Measurements from ENCODE around the gene SUSD5. TPM values are rescaled to one million over a fixed set of nuclear protein-coding genes. Genes with fewer than 3 reads are reported as not detected.

SUSD5 gene
- total RNA-seq, 4 donors from 2014 or later, result 0.55 to 2.2 (median 1.1) TPM

DNA sequence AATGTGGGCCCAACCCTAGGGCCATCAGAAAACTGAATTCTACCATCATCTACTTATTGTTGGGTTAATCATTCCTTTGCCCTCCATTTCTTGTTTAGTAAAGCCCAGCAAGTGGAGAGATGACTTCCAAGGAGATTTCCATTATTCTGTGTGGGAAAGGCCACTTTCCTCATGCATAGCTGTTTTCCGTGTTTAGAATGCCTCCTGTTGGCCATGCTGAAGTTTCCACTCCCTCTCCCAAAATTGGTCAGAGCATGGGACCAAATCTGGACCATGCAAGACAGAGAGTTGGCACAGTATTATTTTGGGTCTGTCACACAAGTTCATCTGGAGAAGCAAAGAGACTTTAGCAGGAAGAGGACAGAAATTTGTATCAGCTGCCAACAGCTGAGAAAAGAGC, 15.3 kb upstream of the SUSD5 start:
- H3K27me3 ChIP-seq, result no peaks in the 10 kb centered on the region
- ATAC-seq (no peak), DNase-seq (no peak)
- intact Hi-C loops (cut with DNase I; ENCODE audit: low total_unique reads), result no loop called here
- H3K4me1 ChIP-seq, result no peaks in the 10 kb centered on the region
- H3K36me3 ChIP-seq, result no peaks in the 10 kb centered on the region
- TF ChIP-seq, protein P1, sequence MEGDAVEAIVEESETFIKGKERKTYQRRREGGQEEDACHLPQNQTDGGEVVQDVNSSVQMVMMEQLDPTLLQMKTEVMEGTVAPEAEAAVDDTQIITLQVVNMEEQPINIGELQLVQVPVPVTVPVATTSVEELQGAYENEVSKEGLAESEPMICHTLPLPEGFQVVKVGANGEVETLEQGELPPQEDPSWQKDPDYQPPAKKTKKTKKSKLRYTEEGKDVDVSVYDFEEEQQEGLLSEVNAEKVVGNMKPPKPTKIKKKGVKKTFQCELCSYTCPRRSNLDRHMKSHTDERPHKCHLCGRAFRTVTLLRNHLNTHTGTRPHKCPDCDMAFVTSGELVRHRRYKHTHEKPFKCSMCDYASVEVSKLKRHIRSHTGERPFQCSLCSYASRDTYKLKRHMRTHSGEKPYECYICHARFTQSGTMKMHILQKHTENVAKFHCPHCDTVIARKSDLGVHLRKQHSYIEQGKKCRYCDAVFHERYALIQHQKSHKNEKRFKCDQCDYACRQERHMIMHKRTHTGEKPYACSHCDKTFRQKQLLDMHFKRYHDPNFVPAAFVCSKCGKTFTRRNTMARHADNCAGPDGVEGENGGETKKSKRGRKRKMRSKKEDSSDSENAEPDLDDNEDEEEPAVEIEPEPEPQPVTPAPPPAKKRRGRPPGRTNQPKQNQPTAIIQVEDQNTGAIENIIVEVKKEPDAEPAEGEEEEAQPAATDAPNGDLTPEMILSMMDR (IDR thresholded peaks at IDR 0.05 in 4 of 5, conservative IDR thresholded peaks at IDR 0.05 in 1 of 5), result no peak
- TF ChIP-seq POLR2A (IDR thresholded peaks at IDR 0.05), result no peak
- H3K4me3 ChIP-seq, result no peak overlapping the region
- in situ Hi-C loops (cut with MboI; ENCODE audit: low sequenced_read_pairs in 4 of 4), result no loop called here
- no peak overlapping the region for H3K27ac ChIP-seq
- H3K9me3 ChIP-seq, result no peaks in the 10 kb centered on the region

DNA sequence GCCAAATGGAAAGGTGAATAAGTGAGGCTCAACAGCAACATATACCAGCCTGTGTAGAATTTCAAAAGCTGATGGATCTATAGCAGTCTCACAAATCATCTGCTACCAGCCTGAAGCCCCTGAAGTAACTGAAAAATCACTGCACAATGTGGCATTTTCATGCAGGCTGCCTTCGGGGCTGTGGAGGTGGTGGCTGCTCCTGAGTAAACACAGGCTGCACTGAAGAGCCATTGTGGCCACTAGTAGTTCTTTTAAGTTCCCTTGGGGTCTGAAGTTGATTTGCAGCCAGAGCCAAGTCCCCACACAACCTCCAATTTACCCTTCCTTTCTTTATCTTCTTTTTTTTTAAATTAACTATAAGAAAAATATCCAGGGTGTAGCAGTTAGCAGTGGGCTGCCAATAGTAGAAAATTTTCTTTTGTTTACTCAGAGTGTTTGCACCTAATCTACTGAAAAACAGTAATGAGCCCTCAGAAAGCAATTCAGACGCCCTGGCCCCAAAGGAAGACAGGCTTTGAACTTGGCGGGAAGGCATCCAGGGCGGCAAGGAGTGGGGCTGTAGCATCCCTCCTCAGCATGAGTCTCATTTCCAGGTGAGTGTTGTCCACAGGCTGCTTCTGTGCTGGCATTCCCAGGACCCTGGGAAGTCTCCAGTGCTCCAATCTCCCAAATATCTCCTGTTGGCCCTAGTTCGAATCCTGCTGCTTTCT, 13.3 kb upstream of the SUSD5 start:
- DNase-seq (no peak), ATAC-seq (no peak)
- no peaks in the 10 kb centered on the region for H3K36me3 ChIP-seq
- H3K4me1 ChIP-seq, result no peaks in the 10 kb centered on the region
- H3K27ac ChIP-seq, result no peak overlapping the region
- H3K9me3 ChIP-seq, result no peaks in the 10 kb centered on the region
- no peaks in the 10 kb centered on the region for H3K27me3 ChIP-seq
- no peak for TF ChIP-seq POLR2A (IDR thresholded peaks at IDR 0.05)
- TF ChIP-seq, protein P1 (IDR thresholded peaks at IDR 0.05 in 4 of 5, conservative IDR thresholded peaks at IDR 0.05 in 1 of 5), result no peak
- in situ Hi-C loops (cut with MboI; ENCODE audit: low sequenced_read_pairs in 4 of 4) (no loop called here), intact Hi-C loops (cut with DNase I; ENCODE audit: low total_unique reads) (no loop called here)
- no peak overlapping the region for H3K4me3 ChIP-seq

DNA sequence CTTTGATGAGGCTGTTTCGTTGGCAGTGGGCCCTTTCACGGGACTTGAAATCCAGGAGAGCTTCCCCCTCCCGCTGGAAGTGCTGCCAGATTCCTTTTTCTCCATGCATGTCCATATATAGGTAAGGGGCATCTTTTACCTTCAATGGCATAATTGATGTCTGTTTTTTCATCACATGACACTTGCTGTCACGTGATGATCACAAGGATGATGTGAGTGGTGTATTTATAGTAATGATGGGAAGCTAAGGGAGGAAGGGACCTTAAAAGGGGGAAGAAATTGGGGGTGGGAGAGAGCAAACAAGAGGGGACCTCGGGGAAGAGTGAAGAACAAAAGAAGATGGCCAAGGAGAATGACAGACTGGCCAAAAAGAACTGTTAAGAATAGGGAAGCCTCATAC, 11.3 kb upstream of the SUSD5 start:
- TF ChIP-seq POLR2A (IDR thresholded peaks at IDR 0.05), result no peak
- TF ChIP-seq, protein P1 (IDR thresholded peaks at IDR 0.05 in 4 of 5, conservative IDR thresholded peaks at IDR 0.05 in 1 of 5), result no peak
- H3K9me3 ChIP-seq, result no peaks in the 10 kb centered on the region
- no peak overlapping the region for H3K4me3 ChIP-seq
- in situ Hi-C loops (cut with MboI; ENCODE audit: low sequenced_read_pairs in 4 of 4), result no loop called here
- no peaks in the 10 kb centered on the region for H3K36me3 ChIP-seq
- H3K4me1 ChIP-seq, result no peaks in the 10 kb centered on the region
- intact Hi-C loops (cut with DNase I; ENCODE audit: low total_unique reads), result no loop called here
- DNase-seq (no peak), ATAC-seq (no peak)
- no peaks in the 10 kb centered on the region for H3K27me3 ChIP-seq
- H3K27ac ChIP-seq, result no peak overlapping the region

DNA sequence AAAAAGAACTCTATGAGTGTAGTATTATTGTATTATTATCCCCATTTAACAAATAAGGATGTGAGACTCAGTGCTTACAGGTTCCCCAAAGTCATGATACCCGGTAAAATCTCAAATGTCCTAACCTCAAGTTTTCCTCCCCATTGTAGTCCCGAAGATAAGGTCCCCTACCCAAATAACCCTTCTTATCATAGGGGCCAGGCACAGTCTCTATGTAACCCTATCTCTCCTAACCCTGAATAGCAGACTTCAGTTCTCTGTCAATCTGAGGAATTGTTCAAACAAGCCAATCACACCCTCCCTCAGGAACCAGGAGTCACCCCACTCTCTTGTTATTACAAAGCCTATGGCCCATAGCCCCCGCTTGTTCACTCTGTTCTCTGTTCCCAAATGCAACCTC, 10.5 kb upstream of the SUSD5 start:
- Histone ChIP-seq H3K9me3 (no peaks in the 10 kb centered on the region), H3K27me3 (no peaks in the 10 kb centered on the region), H3K4me3 (no peak overlapping the region), H3K36me3 (no peaks in the 10 kb centered on the region), H3K4me1 (no peaks in the 10 kb centered on the region), H3K27ac (no peak overlapping the region)
- no peak for TF ChIP-seq POLR2A (IDR thresholded peaks at IDR 0.05)
- TF ChIP-seq, protein P1 (IDR thresholded peaks at IDR 0.05 in 4 of 5, conservative IDR thresholded peaks at IDR 0.05 in 1 of 5), result no peak
- intact Hi-C loops (cut with DNase I; ENCODE audit: low total_unique reads) (no loop called here), in situ Hi-C loops (cut with MboI; ENCODE audit: low sequenced_read_pairs in 4 of 4) (no loop called here)
- no peak for ATAC-seq
- no peak for DNase-seq

DNA sequence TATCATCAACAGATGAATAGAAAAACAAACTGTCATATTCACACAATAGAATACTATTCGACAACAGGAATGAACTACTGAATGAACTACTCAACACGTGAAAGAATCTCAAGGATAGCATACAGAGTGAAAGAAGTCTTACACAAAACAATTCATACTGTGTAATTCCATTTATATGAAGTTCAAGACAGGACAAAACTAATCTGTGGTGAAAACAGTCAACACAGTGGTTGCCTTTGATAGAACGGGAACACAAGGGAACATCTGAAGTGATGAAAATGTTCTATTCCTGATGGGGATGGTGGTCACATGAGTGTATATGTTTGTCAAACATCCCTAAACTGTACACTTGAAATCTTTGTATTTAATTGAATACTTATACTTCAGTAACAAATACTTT, 2.6 kb upstream of the SUSD5 start:
- Histone ChIP-seq H3K4me1 (peaks cover 5% of the 10 kb centered on the region in 2 donors), H3K9me3 (no peaks in the 10 kb centered on the region), H3K27ac (no peak overlapping the region), H3K27me3 (peaks cover 5 to 20% (median 7%) of the 10 kb centered on the region in 3 donors), H3K36me3 (no peaks in the 10 kb centered on the region), H3K4me3 (no peak overlapping the region)
- in situ Hi-C loops (cut with MboI; ENCODE audit: low sequenced_read_pairs in 4 of 4), result no loop called here
- TF ChIP-seq, protein P1 (IDR thresholded peaks at IDR 0.05 in 4 of 5, conservative IDR thresholded peaks at IDR 0.05 in 1 of 5), result no peak
- no peak for TF ChIP-seq POLR2A (IDR thresholded peaks at IDR 0.05)
- ATAC-seq, result no peak
- no peak for DNase-seq
- intact Hi-C loops (cut with DNase I; ENCODE audit: low total_unique reads), result no loop called here
